Ishikawa (cell line): Measurements from ENCODE around the gene BCL3.

Experiments used
- CREB1 ChIP-seq: IDR thresholded peaks from 2 replicates; pipeline ENCODE4 v1.6.1; 2012; ENCODE audit warnings: low read depth
- EGR1 ChIP-seq: IDR thresholded peaks from 2 replicates; pipeline ENCODE4 v1.6.1; 2012
- RAD21 ChIP-seq: IDR thresholded peaks from 2 replicates; pipeline ENCODE4 v1.6.1; 2012; ENCODE audit warnings: low read depth
- YY1 ChIP-seq: IDR thresholded peaks from 2 replicates; pipeline ENCODE4 v1.6.1; 2012; ENCODE audit warnings: low read depth
- ZBTB7A ChIP-seq: IDR thresholded peaks from 2 replicates; pipeline ENCODE4 v1.6.1; 2012; ENCODE audit warnings: low read depth

DNA sequence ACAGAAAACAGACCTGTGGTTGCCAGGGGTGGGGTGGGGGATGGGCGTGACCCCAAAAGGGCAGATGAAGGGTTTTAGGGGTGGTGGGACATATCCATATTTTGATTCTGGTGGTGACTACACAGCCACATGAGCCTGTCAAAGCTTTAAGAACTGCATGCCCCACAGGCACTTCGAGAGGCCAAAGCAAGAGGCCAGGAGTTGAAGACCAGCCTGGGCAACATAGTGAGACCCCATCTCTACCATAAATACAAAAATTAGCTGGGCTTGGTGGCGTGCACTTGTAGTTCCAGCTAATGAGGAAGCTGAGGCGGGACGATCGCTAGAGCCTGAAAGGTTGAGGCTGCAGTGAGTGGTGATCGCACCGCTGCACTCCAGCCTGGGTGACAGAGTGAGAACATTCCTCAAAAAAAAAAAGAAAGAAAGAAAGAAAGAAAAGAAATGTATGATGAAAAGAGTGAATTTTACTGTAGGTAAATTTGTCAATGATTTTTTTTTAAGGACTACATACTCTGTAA is 18.9 kb upstream of the BCL3 start:
- TF ChIP-seq CREB1, result no peak
- no peak for TF ChIP-seq ZBTB7A
- TF ChIP-seq RAD21, result no peak
- no peak for TF ChIP-seq EGR1
- no peak for TF ChIP-seq YY1
